ENCODE results near the gene ZBTB44. TPM values are rescaled to one million over a fixed set of nuclear protein-coding genes. Genes with fewer than 3 reads are reported as not detected.
"Not testable (repeated sequence)": the region's sequence is repeated elsewhere in the genome, so short reads cannot be mapped to it uniquely, and the experiment has no call there.

Gene ZBTB44
- total RNA-seq, 1 donor: 41.5 TPM

DNA sequence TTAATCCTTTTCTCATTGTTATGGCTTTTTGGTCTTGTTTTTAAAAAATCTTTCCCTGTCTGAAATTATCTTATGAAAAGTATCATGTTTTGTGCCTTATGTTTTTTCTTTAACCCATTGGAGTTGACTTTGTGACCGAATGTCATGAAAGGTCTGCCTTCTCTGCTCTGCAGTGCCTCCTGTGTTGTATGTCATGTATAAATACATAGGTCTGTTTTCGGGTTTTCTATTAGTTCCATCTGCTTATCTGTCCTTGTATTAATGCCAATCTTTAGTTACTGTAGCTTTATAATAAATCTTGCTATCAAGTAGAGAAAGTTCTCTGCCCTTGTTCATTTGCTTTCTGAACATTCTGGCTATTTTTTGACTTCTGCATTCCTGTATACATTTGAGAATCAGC is 73.0 kb downstream of the ZBTB44 start:
- no peak overlapping the region for H3K4me3 ChIP-seq (ENCODE audit: low read depth, low read length)
- TF ChIP-seq, protein P1, sequence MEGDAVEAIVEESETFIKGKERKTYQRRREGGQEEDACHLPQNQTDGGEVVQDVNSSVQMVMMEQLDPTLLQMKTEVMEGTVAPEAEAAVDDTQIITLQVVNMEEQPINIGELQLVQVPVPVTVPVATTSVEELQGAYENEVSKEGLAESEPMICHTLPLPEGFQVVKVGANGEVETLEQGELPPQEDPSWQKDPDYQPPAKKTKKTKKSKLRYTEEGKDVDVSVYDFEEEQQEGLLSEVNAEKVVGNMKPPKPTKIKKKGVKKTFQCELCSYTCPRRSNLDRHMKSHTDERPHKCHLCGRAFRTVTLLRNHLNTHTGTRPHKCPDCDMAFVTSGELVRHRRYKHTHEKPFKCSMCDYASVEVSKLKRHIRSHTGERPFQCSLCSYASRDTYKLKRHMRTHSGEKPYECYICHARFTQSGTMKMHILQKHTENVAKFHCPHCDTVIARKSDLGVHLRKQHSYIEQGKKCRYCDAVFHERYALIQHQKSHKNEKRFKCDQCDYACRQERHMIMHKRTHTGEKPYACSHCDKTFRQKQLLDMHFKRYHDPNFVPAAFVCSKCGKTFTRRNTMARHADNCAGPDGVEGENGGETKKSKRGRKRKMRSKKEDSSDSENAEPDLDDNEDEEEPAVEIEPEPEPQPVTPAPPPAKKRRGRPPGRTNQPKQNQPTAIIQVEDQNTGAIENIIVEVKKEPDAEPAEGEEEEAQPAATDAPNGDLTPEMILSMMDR (IDR thresholded peaks at IDR 0.05; ENCODE audit: insufficient read depth, low read depth, low read length): no peak
- DNase-seq (ENCODE audit: low read depth): no peak

DNA sequence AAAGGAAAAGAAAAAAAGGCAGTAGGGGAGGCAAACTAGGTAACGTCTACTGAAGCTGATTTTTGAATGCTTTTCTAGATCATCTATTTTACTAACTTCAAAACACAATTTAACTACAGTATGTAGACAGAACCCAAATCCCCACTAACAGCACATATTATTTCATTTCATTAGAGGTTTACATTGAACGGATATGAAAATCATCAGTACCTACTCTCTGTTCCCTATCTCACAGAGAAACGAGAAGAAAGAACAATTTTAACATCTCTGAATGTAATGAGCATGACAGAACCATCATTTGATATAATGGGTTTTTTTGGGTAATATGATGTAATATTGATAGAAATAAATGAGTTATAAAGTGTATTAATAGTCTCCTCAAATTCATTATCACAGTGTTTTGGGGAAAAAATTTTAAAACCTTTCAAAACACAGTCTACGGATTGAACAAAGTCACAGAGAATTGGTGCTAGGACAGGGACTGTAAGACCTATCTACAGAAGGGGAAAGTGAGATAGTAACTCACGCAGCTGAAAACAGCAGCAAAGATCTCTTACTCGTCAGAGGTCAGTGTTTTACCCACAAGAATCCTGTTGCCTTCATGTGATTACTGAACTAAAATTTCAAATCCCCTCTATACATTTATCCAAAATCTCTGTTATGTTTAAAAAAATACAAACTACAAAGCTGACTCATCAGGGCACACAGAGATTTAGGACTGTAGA is 77.3 kb downstream of the ZBTB44 start:
- TF ChIP-seq, protein P1 (IDR thresholded peaks at IDR 0.05; ENCODE audit: insufficient read depth, low read depth, low read length): no peak
- H3K4me3 ChIP-seq (ENCODE audit: low read depth, low read length): no peak overlapping the region
- DNase-seq (ENCODE audit: low read depth): no peak

DNA sequence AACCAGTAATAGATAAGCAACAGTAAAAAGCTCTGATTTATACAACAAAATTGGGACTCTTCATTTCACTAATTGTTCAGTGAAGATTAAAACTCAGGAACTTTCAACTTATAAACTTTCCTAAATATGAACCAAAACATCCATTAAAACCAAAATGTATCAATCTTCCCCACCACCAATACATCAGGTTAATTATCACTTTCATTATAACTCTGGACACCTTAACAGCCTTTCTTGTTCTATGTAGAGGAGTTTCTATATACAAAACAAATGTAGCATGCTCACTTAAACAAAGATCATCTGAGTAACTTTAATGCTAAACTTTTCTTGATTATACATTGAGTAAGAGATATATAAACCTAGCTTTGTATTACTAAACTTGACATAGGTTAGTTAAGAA is 80.4 kb downstream of the ZBTB44 start:
- TF ChIP-seq, protein P1 (IDR thresholded peaks at IDR 0.05; ENCODE audit: insufficient read depth, low read depth, low read length): no peak
- no peak overlapping the region for H3K4me3 ChIP-seq (ENCODE audit: low read depth, low read length)
- no peak for DNase-seq (ENCODE audit: low read depth)

DNA sequence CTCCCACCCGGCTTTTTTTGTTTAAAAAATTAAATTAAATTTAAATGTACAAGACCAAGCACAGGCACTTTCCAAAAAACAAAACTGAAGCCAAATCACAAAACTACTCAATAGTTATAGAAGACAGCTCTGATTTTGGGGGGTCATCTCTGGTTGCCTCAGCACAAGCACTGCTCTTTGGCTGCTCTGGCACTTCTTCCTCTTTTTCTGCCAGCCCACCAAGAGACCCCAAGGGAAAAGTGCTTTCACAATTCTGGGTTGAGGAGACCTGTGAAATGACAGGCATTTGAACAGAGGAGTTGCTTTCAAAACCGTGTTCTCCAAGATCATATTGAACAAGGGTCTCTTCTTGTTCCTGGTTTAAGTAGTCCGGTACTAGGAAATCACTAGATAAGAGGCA is 80.8 kb downstream of the ZBTB44 start:
- H3K4me3 ChIP-seq (ENCODE audit: low read depth, low read length); DNase-seq (ENCODE audit: low read depth): not testable (repeated sequence)

DNA sequence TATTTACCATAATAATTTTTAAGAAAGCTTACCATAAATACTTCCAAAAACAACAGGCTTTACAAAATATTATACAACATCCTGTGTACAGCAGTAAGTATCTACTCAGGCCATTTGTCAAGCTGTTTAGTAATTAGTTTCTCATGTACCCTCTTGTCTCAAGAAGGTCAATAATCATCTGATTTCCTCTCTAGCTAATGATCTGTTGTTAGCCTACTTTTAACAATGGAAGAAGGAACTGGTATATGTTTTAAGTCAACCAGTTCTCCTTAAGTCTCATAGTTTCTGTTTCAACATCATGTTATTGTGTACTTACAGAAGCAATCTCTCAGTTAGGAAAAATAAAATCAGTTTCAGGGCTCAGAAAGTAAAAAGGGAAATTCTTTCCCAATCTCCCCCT is 81.2 kb downstream of the ZBTB44 start:
- DNase-seq (ENCODE audit: low read depth); H3K4me3 ChIP-seq (ENCODE audit: low read depth, low read length): not testable (repeated sequence)

DNA sequence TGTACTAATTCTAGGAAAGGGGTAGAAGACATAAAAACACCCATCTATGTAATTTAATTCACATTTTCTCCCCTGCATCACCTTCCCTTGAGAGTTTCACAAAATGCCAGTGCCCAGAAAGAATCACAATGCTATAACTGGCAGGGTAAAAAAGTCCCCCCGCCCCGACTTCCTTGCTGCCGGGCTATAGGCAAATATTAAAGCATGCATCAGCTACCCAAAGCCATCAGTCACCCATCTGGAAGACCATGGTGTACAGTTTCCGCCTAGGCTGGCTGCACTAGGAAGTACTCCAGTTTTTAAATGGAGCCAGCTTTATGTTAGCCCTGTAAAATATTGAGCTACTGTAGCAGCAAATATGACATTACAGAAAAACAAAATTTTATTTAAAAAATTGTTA is 87.3 kb downstream of the ZBTB44 start:
- DNase-seq (ENCODE audit: low read depth): no peak
- TF ChIP-seq, protein P1 (IDR thresholded peaks at IDR 0.05; ENCODE audit: insufficient read depth, low read depth, low read length): no peak
- no peak overlapping the region for H3K4me3 ChIP-seq (ENCODE audit: low read depth, low read length)

DNA sequence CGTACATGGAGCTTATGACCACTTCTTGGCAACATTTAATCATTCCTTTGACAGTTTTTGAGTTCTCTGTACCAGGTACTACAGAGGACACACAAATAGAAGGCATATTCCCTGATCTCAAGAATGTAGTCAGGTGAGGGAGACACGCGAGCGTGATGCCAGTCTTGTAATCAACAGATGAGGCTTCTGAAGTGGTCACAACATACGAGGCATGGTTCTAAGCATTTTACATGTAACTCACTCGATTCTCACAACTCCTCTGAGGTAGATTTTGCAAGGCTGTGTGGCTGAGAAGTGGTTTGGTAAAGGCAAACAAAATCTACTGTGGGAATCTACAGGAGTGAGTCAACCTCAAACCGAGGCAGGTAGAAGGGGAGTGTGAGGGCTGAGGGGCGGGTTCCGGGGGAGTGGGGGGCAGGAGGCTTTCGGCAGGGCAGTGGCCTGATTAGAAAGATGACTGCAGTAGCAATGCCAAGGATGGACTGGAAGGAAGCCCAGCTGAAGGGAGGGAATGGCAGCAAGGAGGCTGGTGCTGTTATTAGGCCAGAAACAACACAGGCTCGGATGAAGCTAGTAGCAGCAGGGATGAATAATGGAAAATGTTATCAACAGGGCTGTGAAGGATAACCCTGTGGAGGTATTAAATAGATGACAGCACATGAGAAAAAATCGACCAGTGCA is 91.3 kb downstream of the ZBTB44 start:
- TF ChIP-seq, protein P1 (IDR thresholded peaks at IDR 0.05; ENCODE audit: insufficient read depth, low read depth, low read length): no peak
- DNase-seq (ENCODE audit: low read depth): no peak
- H3K4me3 ChIP-seq (ENCODE audit: low read depth, low read length): no peak overlapping the region
